IPS-15b (cell line): Measurements from ENCODE around the gene ALS2CL.

Experiments used
- H3K27me3 ChIP-seq: one replicate; pipeline ENCODE4 v1.6.1; 2013; ENCODE audit warnings: low read length; ENCODE audit not compliant: control insufficient read depth, insufficient read depth
- H3K36me3 ChIP-seq: one replicate; pipeline ENCODE4 v1.6.1; 2013; ENCODE audit warnings: low read length; ENCODE audit not compliant: control insufficient read depth, insufficient read depth
- H3K4me1 ChIP-seq: one replicate; pipeline ENCODE4 v1.6.1; 2013; ENCODE audit warnings: mild to moderate bottlenecking, low read length; ENCODE audit not compliant: control insufficient read depth, insufficient read depth
- H3K4me3 ChIP-seq: one replicate; pipeline ENCODE4 v1.5.1; 2013; ENCODE audit warnings: low read depth, low read length
- H3K9ac ChIP-seq: one replicate; pipeline ENCODE4 v1.6.1; 2013; ENCODE audit warnings: low read depth, mild to moderate bottlenecking, low read length
- H3K9me3 ChIP-seq: one replicate; pipeline ENCODE4 v1.6.1; 2013; ENCODE audit warnings: mild to moderate bottlenecking, low read length; ENCODE audit not compliant: control insufficient read depth, insufficient read depth

Gene ALS2CL

DNA sequence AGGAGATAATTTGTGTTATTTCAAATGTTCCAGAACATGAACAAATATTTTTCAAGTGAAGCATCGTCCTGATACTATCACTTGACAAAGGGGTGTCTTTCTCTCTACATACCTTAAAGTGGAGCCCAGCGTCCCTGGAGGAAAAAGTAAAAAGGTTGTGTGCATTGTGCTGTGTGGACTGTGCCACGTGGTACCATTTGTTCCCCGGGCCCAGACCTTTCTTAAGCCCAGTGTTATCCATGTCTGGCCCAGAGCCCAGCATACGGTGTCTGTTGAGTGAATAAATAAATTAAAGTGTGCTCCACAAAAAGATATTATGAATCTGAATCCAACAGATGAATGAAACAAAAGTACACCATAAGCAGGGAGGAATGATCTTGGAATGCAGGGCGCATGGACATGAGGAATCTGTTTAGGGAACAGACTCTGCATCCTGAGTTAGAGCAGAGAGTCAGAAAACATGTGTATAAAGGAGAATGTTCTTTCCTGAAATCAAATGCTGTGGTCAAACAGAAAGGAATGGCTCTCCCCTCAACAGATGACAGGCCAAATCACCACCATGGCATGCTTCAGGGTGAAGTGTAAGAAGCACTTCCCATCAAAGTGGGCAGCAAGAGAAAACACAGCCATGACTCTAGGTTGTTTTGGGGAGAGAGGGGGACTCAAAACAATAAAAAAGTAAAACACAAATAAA, 32.3 kb upstream of the ALS2CL start:
- Histone ChIP-seq H3K36me3 (no peaks in the 10 kb centered on the region), H3K4me3 (no peak overlapping the region), H3K9me3 (no peaks in the 10 kb centered on the region), H3K27me3 (no peaks in the 10 kb centered on the region), H3K9ac (no peak overlapping the region), H3K4me1 (peaks cover 4% of the 10 kb centered on the region)

DNA sequence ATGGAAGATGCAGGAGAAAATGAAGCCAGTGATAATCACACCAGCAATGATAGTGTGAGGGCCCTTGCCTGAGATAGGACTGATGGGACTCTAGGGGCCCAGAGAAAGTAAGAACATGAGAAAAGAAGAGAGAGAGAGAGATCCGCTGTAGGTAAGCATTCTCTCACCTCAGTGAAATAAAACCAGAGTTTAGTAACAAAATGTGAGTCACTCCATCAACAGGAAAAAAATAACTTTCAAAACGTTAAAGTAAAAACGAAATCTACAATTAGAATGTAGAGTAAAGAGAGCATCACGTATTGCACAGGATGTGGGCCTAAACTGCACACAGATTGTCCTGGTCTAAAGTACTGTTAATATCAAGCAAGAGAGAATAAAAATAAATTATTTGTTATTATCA, 30.9 kb upstream of the ALS2CL start:
- Histone ChIP-seq H3K4me1 (peaks cover 4% of the 10 kb centered on the region), H3K36me3 (no peaks in the 10 kb centered on the region), H3K9ac (no peak overlapping the region), H3K9me3 (no peaks in the 10 kb centered on the region), H3K27me3 (no peaks in the 10 kb centered on the region), H3K4me3 (no peak overlapping the region)

DNA sequence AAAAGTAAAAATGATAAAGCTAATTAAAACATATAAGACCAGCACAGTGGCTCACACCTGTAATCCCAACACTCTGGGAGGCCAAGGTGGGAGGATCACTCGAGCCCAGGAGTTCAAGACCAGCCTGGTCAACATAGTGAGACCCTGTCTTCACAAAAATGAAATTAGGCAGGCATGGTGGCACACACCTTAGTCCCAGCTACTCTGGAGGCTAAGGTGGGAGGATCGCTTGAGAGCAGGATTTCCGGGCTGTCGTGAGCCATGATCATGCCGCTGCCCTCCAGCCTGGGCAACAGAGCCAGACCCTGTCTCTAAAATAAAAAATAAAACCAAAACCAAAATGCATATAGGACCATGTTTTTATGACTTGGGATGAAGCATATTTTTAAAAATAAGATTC, 29.0 kb upstream of the ALS2CL start:
- no peaks in the 10 kb centered on the region for H3K27me3 ChIP-seq
- no peak overlapping the region for H3K9ac ChIP-seq
- H3K36me3 ChIP-seq = no peaks in the 10 kb centered on the region
- H3K4me1 ChIP-seq = peaks cover 4% of the 10 kb centered on the region
- H3K9me3 ChIP-seq = no peaks in the 10 kb centered on the region
- H3K4me3 ChIP-seq = no peak overlapping the region

DNA sequence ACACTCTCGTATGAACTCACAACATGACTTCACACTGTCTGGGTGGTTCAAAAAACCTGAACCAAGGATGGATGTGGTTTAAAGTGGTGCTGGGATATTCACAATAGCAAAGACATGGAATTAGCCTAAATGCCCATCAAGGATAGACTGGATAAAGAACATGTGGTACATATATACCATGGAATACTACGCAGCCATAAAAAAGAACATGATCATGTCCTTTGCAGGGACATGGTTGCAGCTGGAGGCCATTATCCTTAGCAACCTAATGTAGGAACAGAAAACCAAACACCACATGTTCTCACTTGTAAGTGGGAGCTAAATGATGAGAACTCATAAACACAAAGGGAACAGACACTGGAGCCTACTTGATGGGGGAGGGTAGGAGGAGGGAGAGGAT, 27.5 kb upstream of the ALS2CL start:
- Histone ChIP-seq H3K9ac (no peak overlapping the region), H3K27me3 (no peaks in the 10 kb centered on the region), H3K4me3 (no peak overlapping the region), H3K4me1 (peaks cover under 1% of the 10 kb centered on the region), H3K36me3 (no peaks in the 10 kb centered on the region), H3K9me3 (no peaks in the 10 kb centered on the region)

DNA sequence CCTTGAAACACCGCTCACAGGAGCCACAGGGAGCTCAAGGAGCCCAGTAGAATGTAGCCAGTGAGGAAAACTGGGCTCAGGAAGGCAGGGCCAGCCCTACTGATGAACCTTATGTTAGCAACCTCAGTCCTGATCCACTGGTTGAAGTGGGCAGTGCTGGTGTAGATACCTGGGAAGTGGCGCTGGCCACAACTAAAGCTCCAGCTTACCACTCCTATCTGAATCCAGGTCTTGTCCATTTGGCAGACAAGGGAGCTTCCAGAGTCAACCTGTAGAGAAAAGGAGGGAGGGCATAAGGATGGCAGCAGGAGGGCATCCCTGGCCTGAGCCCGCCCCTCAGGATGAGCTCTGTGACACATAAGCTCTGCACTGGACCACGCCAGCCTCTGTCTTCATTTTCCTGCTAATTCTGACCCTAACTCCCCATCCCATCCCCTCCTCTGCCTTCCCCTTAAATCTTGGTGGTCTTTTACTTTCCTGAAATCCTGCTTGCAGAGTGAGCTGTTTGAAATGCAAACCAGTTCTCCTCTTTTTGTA, 26.3 kb upstream of the ALS2CL start:
- Histone ChIP-seq H3K36me3 (no peaks in the 10 kb centered on the region), H3K4me1 (no peaks in the 10 kb centered on the region), H3K4me3 (no peak overlapping the region), H3K9ac (no peak overlapping the region), H3K27me3 (no peaks in the 10 kb centered on the region), H3K9me3 (no peaks in the 10 kb centered on the region)

DNA sequence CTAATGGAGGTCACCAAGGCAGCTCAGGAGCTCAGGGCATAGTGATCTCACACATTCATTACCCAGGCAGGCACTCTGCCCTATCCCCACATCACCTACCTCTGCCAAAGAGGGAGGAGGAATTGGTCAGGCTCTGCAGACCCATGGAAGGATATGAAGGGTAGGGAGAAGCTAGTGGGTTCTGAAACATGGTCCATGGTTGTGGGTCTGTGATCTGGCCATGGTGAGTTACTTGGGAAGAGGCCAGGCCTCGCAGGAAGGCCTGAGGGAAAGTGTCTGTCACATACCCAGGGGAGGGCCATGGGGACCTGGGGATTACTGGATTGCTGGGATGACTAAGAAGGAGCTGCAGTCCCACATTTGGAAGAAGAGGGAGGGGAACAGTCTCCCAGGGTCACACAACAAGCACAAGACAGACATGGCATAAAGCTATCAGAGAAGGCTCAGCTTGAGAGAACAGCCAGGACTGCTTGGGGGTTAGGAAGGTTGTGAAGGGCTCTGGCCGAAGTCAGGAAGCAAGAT, 25.6 kb upstream of the ALS2CL start:
- Histone ChIP-seq H3K9ac (no peak overlapping the region), H3K4me1 (no peaks in the 10 kb centered on the region), H3K36me3 (no peaks in the 10 kb centered on the region), H3K4me3 (no peak overlapping the region), H3K27me3 (no peaks in the 10 kb centered on the region), H3K9me3 (no peaks in the 10 kb centered on the region)

DNA sequence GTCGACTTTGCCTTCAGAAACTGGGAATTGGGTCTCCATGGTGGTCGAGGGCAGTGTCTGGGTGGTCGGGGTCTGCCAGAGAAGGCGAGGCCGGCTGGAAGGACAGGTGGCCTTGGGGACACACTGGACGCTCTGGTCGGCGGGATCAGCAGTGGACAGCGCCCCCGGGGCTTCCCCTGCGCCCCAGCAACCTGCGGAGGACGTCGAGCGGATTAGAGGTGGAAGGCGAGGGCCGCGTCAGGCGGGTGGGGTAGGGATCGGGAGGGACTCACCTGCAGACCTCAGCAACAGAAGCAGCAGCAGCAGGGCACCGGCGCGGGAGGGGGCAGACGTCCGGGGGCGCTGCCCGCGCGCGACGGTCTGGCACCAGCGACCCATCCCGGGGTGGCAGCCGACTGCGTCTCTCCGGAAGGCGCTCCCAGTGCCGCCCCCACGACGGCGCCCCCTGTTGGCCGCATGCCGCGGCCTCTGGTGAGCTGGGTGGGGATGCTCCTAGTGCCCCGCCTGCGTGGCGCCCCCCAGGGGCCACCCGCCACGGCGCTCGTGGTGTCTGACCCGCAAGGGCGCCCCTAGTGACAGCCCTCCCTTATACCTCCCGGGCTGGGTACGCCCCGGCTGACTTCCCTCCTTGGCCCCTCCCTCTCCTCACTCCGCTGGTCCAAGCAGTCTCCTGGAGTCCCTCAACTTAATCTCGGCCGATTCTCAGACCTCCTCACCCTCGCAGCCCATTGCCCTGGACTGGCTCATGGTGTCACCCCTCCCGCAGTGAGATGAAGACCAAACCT, 24.2 kb upstream of the ALS2CL start, which contains the start of gene PRSS50:
Gene PRSS50, minus strand, starts transcription at position 423 of the 785 bp plus-strand sequence. Its CDS starts 45 bp downstream, at position 378.
- Histone ChIP-seq H3K27me3 (no peaks in the 10 kb centered on the region), H3K36me3 (no peaks in the 10 kb centered on the region), H3K4me3 (no peak within 1 kb of the TSS), H3K9ac (no peak within 1 kb of the TSS), H3K4me1 (no peaks in the 10 kb centered on the region), H3K9me3 (no peaks in the 10 kb centered on the region)

DNA sequence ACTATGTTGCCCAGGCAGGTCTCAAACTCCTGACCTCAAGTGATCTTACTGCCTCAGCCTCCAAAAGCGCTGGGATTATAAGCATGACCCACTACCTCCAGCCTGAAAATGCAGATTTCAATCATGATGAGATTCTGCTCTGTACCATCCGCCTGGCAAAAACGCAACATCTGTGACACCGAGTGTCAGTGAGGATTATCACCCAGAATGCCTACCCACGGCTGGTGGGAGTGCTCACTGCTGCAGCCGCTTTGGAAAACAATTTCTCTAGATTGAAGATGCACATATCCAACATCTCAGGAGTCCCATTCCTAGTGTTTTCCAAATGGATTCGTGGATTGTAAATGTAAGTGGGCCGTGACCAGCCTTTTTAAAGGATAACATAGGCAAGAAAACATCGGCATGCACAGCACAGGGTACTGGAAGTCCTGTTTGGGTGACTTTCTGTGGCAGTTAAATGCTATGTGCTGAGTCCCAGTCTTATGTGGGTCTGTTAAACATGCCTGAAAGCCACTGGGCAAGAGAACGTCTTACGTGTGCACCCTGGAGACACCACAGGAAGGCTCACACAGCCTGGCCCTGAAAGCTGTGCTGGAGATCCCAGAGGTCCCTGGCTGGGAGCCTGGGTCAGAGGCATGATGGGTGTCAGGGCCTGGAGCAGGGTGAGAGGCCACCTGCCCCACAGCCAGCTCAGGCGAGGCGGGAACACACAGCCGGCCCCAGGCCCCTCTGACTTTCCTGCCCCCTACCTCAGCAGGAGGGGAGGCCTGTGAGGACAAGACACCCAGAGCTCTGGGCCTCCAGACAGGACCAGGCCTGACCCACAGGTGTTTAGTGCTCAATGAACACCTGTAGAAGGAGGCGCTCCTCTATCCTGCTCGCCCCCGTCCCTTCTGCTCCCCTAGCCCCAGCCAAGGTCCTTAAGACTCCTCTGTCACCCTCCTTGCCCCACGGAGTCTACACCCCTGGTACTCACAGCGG, 23.3 kb upstream of the ALS2CL start:
- no peaks in the 10 kb centered on the region for H3K9me3 ChIP-seq
- H3K36me3 ChIP-seq = no peaks in the 10 kb centered on the region
- no peaks in the 10 kb centered on the region for H3K4me1 ChIP-seq
- H3K9ac ChIP-seq = no peak overlapping the region
- no peaks in the 10 kb centered on the region for H3K27me3 ChIP-seq
- H3K4me3 ChIP-seq = no peak overlapping the region

DNA sequence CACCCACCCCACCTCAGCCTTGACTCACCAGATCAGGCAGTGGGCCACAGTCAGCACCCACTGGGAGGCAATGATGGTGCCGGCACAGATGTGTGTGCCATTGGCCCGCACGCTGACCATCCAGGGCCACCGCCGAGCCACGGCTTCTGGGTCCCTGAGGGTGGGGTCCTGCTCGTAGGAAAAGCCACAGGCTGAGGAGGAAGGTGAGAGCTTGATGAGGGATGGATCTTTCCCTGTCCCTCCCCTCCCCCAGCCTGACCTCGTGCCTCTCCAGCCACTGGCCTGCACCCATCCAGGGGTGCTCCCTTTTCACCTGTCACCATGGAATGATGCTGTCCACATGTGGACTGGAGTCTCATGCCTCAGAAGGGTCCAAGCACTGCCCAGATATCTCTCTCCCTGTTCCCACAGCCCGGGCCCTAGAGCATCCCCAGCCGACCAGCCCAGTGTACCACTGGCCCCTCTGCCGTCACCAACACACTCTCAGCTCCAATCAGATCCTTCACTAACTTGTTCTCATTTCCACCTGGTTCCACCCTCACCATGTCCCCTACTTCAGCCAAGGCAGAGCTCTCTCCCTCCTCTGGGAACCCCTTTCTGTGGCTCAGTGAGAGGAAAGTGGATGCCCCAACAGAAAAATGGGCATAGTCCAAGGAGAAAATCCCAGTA, 22.2 kb upstream of the ALS2CL start:
- no peaks in the 10 kb centered on the region for H3K27me3 ChIP-seq
- H3K9me3 ChIP-seq = no peaks in the 10 kb centered on the region
- H3K9ac ChIP-seq = no peak overlapping the region
- H3K4me1 ChIP-seq = no peaks in the 10 kb centered on the region
- no peaks in the 10 kb centered on the region for H3K36me3 ChIP-seq
- H3K4me3 ChIP-seq = no peak overlapping the region

DNA sequence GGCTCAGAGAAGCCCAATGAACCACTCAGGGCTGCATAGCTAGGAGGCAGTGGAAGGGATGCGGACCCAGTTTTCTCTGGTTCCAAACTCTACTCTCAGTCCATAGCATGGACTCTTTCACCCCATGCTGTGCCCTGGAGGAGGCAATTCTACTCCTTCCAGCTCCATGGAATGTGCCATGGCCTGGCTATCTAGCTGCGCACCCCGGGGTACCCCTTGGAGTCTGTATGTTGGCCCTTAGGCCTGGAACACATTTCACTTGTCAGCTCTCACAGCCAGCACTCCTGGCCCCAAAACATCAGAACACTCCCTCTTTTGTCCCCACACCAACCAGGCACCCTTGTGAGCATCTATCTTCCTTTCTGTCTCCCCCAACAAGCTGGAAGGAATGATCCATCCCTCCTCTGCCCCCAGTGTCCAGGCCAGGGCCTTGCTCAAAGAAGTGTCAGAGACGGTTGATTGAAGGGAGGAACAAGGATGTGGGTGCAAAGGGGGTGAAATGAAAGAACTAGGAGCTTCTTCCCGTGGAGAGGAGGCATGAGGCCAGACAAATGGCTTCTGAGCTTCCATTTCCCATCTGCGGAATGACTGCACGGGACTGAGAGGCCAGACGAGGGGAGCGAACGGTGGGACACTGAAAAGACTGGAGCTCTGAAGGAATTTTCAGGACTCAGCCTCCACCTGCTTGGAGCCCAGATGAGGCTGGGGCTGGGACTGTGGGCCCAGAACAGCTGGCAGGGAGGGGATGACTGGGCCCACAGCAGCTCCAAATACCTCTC, 21.4 kb upstream of the ALS2CL start:
- Histone ChIP-seq H3K4me3 (no peak overlapping the region), H3K9me3 (no peaks in the 10 kb centered on the region), H3K9ac (no peak overlapping the region), H3K4me1 (no peaks in the 10 kb centered on the region), H3K27me3 (no peaks in the 10 kb centered on the region), H3K36me3 (no peaks in the 10 kb centered on the region)
